Eye (tissue), 1 donor: ENCODE measurements around the gene BATF3.
"Not testable (repeated sequence)": the region's sequence is repeated elsewhere in the genome, so short reads cannot be mapped to it uniquely, and the experiment has no call there.

Source experiments
- DNase-seq: peaks from one replicate; pipeline ENCODE4 v3.0.0-alpha.2; 2015

Gene BATF3

GRCh38 chr1:212655668-212656440 lies 43.8 kb downstream of the BATF3 start:
- no peak for DNase-seq

DNA sequence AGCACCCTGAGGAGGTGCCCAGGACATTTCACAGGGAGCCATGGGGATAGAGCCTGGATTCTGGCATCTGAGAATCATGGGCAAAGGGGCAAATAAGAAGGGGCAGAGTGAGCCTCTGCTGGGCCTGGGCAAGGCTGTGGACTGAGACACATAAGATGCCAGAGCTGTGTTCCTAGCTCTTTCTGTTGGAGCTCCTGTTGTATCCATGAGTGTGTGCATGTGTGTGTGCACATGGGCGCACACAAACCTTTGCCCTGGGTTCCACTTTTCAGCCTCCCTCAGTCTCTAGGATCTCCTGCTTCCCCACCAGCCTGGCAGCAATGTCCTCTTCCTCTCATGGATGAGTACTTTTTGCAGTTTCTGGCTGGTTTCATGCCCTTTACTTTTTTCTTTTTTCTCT lies 47.0 kb downstream of the BATF3 start:
- no peak for DNase-seq

- no peak for DNase-seq
Observed at GRCh38 chr1:212651977-212652376, 47.7 kb downstream of the BATF3 start.

DNA sequence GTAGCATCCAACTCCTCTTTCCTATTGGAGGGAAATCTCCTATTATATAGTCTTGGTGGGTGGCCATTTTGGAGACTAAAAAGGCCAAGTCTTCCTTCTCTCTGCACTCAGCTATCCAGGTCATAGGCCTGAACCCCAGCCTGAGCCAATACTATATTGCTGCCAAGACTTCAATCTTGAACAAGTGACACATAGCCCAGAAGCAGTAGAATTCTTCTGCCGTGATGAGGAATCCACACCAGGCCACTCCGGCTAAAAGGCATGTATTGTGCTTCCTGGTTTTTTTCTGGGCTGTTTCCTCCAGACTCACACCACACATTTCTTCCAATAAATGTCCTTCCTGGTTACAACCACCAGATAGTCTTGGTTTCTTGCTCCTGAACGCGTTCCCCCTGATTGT lies 48.1 kb downstream of the BATF3 start:
- DNase-seq, result no peak

DNA sequence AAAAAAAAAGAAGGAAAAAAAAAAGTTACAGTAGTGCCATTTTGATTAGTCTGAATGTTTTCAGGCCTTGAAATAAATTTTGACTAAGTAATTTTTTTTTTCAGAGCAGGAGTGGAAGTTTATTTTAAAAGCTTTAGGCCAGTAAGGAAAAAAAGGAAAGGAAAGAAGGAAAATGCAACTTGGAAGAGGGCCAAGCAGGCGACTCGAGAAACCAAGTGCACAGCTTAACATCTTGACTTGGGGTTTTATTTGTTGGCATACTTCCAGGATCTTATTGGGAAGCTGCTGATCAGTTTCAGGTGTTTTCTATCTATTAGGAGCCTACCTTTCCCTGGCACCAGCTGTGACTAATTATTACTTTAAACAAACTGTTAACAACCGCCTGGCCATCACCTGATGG lies 49.4 kb downstream of the BATF3 start:
- DNase-seq, result no peak

- DNase-seq, result no peak
Observed at GRCh38 chr1:212649020-212649419, 50.6 kb downstream of the BATF3 start.

DNA sequence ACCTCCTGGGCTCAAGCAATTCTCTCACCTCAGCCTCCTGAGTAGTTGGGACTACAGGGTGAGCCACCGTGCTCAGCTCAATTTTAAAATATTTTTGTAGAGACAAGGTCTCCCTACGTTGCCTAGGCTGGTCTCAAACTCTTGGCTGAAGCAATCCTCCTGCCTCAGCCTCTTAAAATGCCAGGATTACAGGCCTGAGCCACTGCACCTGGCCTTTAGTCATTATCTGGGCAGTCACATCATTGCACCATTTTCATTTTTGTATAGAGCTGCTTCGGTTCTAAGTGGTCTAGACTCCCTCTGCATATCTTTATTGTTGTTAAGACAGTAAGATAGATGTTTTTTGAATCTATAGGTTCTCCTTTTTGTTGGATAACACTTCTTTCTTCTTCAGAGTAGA lies 51.2 kb downstream of the BATF3 start:
- DNase-seq, result no peak

DNA sequence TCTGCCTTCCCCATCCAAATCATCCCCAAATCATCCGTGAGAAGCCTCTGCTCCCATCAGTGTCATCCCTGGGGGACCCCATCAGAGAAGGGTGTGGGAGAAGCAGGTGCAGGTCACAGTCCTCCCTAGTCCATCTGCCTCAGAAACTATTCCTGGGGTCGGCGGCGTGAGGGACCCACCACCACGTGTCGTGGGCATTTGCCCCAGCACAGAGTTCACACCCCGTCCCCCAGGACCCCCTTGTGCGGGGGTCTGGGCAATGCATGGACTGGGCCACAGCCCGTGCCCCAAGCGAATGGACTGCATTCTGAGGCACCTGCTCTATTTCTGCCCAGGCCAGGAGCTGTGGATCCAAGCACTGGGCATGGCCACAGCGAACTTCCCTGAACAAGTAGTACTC lies 52.6 kb downstream of the BATF3 start:
- no peak for DNase-seq

- no peak for DNase-seq
Observed at GRCh38 chr1:212646588-212646987, 53.1 kb downstream of the BATF3 start.

DNA sequence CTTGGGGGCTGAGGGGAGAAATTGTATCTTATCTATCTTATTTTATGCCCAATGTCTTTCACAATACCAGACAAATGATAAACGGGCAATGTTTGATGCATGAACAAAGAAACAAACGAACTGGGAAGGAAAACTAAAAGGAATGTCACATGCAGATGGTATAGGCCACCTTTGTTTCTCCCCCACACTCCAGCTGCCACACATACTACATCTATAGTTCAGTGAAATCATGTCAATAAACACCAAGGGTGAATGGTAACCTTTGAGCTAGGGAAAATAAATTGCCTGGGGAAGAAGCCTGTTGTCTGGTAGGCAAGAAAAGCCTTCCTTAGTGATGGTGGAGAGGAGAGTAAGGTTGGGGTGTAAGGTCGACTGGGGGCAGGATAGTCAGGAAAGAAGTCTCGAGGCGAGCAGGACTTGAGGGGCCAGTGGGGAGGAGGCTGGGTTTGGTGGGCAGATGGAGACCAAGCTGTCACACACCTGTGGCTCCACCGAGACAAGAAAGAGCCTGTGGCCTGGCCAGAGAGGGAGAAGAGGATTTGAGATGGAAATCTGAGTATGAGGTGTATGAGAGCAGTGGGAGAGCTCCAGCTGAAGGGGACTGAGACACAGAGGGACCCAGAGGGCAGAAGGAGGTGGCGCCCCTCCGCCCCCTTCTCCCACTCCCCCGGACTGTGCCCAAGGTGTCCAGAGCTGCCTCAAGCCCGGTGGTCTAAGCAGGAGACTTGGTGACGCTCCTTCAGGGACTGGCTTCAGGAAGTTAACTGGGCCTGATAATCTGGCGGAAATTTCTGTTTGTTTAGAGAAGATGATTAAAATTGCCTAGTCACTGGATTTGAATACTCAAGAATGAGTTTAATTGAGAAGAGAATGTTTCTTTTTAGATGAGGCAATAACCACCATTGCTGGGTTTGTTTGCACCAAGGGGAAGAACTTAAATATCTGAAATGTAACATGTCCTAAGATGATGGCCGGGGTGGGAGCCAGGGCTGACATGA lies 53.8 kb downstream of the BATF3 start:
- no peak for DNase-seq

DNA sequence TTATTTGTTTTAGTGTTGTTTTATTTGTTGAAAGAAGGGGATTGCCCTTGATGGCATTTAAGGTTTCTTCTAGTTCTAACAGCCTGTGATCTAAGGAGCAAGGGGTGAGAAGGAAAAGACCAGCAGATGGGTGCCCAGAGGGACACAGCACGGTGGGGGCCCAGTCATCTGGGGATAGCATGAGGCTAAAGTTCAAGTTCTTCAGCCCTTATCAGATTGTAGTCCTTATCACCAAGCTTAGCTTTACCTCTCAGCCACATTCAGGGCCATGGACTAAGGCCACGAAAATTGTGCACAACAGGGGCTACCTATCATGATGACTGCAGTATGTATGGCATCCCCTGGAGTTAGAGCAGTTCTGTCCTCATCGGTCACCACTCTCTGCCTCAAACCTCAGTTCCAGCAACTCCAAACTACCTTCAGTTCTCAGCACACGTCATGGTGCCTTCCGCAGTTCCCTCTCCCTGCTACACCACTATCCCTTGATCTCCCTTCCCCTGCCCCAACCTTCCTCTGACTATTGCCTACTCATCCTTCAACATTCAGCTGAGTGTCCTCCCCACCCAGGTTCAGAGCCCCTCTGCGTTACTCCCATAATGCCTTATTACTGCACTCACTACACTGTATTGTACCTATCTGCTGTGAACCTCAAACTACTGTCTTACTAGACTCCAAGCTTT lies 54.6 kb downstream of the BATF3 start:
- no peak for DNase-seq

DNA sequence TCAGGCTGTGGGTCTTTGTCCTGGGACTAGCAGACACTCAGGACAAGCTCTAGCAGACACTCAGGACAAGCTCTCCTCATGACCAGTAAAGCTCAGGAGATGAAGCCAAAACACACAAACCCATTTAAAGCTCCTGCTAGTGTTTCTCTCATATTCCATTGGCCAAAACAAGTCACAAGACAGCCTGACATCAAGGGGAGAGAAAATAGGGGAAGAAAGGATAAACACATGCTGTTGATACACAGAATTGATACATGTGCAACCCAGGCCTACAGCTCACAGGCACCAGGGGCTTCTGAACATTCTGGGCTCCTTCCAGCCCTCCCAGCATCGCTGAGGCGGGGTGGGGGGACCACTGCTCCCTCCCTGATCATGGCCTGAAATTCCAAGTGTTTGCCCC lies 55.8 kb downstream of the BATF3 start:
- DNase-seq, result no peak

DNA sequence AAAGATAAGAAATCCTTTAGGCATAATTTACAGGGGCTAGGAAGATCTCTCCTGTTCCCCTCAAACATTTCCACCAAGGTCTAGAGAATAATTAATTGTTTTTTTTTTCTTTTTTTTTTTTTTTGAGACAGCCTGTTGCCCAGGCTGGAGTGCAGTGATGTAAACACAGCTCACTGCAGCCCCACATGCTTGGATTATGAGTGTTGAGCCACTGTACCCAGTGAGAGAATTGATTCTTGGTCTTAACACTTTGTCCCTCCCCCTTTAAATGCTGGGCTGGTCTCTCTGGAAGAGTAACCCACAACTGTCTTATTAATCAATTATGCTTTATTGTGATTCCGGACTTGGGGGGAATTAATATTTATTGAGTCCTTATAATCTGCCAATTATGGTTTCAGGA lies 57.7 kb downstream of the BATF3 start:
- no peak for DNase-seq

- no peak for DNase-seq
Observed at GRCh38 chr1:212640223-212640878, 59.3 kb downstream of the BATF3 start.

GRCh38 chr1:212639524-212639923 lies 60.1 kb downstream of the BATF3 start:
- not testable (repeated sequence) for DNase-seq

DNA sequence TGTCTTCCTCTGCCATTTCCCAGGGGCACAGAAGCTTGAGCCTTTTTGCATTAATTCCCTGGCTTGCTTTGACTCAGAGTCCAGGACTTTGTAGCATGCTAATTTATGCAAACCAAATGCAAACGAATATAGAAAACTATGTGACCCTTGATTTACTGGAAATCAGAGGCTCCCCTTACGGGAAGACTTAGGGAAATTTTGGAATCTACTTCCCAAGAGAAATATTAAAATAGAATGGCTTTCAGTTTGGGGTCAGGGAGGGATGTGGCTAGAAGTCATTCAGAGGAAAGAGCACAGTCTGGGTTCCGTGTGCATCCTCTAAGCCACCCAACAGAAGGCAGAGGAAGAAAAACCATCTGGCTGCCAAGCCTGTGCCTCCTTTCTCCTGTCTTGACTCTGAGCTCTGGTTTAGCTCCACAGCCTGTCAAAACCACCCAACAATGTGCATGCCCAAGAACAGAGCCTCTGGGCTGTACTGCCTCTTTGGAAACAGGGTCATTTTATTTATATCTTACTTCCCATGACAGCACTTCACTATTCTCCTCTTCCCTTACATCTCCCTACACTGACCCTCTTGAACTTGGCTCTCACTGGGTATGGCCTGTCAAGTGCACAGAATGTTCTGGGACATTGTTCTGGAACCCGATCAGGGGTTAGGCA lies 61.0 kb downstream of the BATF3 start:
- no peak for DNase-seq

GRCh38 chr1:212637902-212638301 lies 61.7 kb downstream of the BATF3 start:
- no peak for DNase-seq
